B cell (primary cell): ENCODE measurements around the gene PTPN21.

ENCODE experiments used
- EZH2 ChIP-seq: IDR thresholded peaks from 2 replicates; pipeline ENCODE4 v1.6.1; 2012; ENCODE audit warnings: borderline replicate concordance, low read depth, mild to moderate bottlenecking, moderate library complexity, low read length; ENCODE audit not compliant: insufficient read depth, poor library complexity, severe bottlenecking
- TF ChIP-seq, protein P1 (sequence below): fragments of 200-600 bp; IDR thresholded peaks from one replicate; pipeline ENCODE4 v1.8.0; 2022; ENCODE audit warnings: antibody characterized with exemption, mild to moderate bottlenecking

- TF ChIP-seq, protein P1, sequence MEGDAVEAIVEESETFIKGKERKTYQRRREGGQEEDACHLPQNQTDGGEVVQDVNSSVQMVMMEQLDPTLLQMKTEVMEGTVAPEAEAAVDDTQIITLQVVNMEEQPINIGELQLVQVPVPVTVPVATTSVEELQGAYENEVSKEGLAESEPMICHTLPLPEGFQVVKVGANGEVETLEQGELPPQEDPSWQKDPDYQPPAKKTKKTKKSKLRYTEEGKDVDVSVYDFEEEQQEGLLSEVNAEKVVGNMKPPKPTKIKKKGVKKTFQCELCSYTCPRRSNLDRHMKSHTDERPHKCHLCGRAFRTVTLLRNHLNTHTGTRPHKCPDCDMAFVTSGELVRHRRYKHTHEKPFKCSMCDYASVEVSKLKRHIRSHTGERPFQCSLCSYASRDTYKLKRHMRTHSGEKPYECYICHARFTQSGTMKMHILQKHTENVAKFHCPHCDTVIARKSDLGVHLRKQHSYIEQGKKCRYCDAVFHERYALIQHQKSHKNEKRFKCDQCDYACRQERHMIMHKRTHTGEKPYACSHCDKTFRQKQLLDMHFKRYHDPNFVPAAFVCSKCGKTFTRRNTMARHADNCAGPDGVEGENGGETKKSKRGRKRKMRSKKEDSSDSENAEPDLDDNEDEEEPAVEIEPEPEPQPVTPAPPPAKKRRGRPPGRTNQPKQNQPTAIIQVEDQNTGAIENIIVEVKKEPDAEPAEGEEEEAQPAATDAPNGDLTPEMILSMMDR = no peak
- no peak for TF ChIP-seq EZH2
Measured at GRCh38 chr14:88550078-88550477, 4.7 kb downstream of the PTPN21 start.
